IMR-90 (cell line): ENCODE data around the gene PRR5L. TPM values are rescaled to one million over a fixed set of nuclear protein-coding genes. Genes with fewer than 3 reads are reported as not detected.

Experiments used
- ATAC-seq: fragments of 200-7000 bp; cut with Tn5 transposase; 2 replicates; pipeline ENCODE4 v1.9.1; 2020; ENCODE audit warnings: low read depth, mild to moderate bottlenecking, moderate library complexity
- BruUV-seq: library from RNA; stranded (reverse); fragments of 400-500 nt; replicated peaks from 2 replicates; lab custom pipeline; 2021; lab: Mats Ljungman, UMichigan
- CTCF ChIA-PET: fragments of 300-600 bp; formaldehyde crosslinking; extraction: SDS; loops from one replicate; lab custom pipeline; 2021; ENCODE audit warnings: antibody characterized with exemption; lab: Yijun Ruan, JAX
- POLR2A ChIA-PET: fragments of 300-600 bp; sonication (Branson Sonifier 250); formaldehyde crosslinking; loops from one replicate; lab custom pipeline; 2022; ENCODE audit warnings: antibody characterized with exemption; ENCODE audit not compliant: unreplicated experiment; lab: Charles Lee
- DNase-seq: peaks from one replicate; pipeline ENCODE4 v3.0.0; 2013
- H2AFZ ChIP-seq: replicated peaks from 2 replicates; pipeline ENCODE3; 2013; ENCODE audit warnings: low read length, mild to moderate bottlenecking; ENCODE audit not compliant: poor library complexity
- H2AK5ac ChIP-seq: 2 replicates; pipeline ENCODE4 v1.6.1; 2013; ENCODE audit warnings: low read depth, low read length, inconsistent platforms
- H2AK9ac ChIP-seq: replicated peaks from 2 replicates; pipeline ENCODE3; 2013; ENCODE audit warnings: mild to moderate bottlenecking, low read depth, low read length, moderate library complexity; ENCODE audit not compliant: poor library complexity
- H2BK120ac ChIP-seq: 2 replicates; pipeline ENCODE4 v1.6.1; 2013; ENCODE audit warnings: low read depth, low read length, inconsistent platforms
- H2BK15ac ChIP-seq: 3 replicates; pipeline ENCODE4 v1.6.1; 2013; ENCODE audit warnings: low read depth, low read length, inconsistent platforms
- H2BK20ac ChIP-seq: 2 replicates; pipeline ENCODE4 v1.6.1; 2013; ENCODE audit warnings: low read depth, mild to moderate bottlenecking, inconsistent platforms, low read length, moderate library complexity
- H2BK5ac ChIP-seq: 2 replicates; pipeline ENCODE4 v1.6.1; 2013; ENCODE audit warnings: mild to moderate bottlenecking, low read depth, low read length, inconsistent platforms; ENCODE audit not compliant: poor library complexity, severe bottlenecking
- H3K14ac ChIP-seq: replicated peaks from 2 replicates; pipeline ENCODE4 v1.6.1; 2013; ENCODE audit warnings: low read depth, low read length, inconsistent platforms
- H3K18ac ChIP-seq: 2 replicates; pipeline ENCODE4 v1.6.1; 2013; ENCODE audit warnings: low read depth, low read length, control low read depth
- H3K23ac ChIP-seq: 2 replicates; pipeline ENCODE4 v1.6.1; 2013; ENCODE audit warnings: low read depth, low read length, inconsistent platforms
- H3K27ac ChIP-seq: 2 replicates; pipeline ENCODE4 v1.5.1; 2013; ENCODE audit warnings: mild to moderate bottlenecking, control low read depth, low read length; ENCODE audit not compliant: insufficient read depth
- H3K27me3 ChIP-seq: 2 replicates; pipeline ENCODE4 v1.6.1; 2013; ENCODE audit warnings: low read length; ENCODE audit not compliant: control insufficient read depth, insufficient read depth
- H3K36me3 ChIP-seq: 2 replicates; pipeline ENCODE4 v1.6.1; 2013; ENCODE audit warnings: low read length, mixed read lengths; ENCODE audit not compliant: control insufficient read depth, insufficient read depth
- H3K4ac ChIP-seq: 2 replicates; pipeline ENCODE4 v1.6.1; 2013; ENCODE audit warnings: low read depth, low read length, inconsistent platforms
- H3K4me1 ChIP-seq: 2 replicates; pipeline ENCODE4 v1.6.1; 2013; ENCODE audit warnings: low read length, mixed read lengths; ENCODE audit not compliant: control insufficient read depth, insufficient read depth
- H3K4me2 ChIP-seq: 2 replicates; pipeline ENCODE4 v1.6.1; 2013; ENCODE audit warnings: low read depth, mild to moderate bottlenecking, control low read depth, low read length, moderate library complexity
- H3K4me3 ChIP-seq: 2 replicates; pipeline ENCODE4 v1.5.1; 2013; ENCODE audit warnings: low read depth, mild to moderate bottlenecking, control low read depth, low read length, moderate library complexity; ENCODE audit not compliant: insufficient read depth
- H3K56ac ChIP-seq: 2 replicates; pipeline ENCODE4 v1.6.1; 2013; ENCODE audit warnings: low read length, inconsistent platforms; ENCODE audit not compliant: insufficient read depth; ENCODE audit errors: extremely low read depth
- H3K79me1 ChIP-seq, 2 experiments: 2 replicates each; pipeline ENCODE4 v1.6.1; 2013; ENCODE audit warnings: low read length in 2 of 2, inconsistent platforms in 1 of 2, low read depth in 1 of 2
- H3K9ac ChIP-seq: 2 replicates; pipeline ENCODE4 v1.6.1; 2013; ENCODE audit warnings: low read depth, low read length, control low read depth
- H3K9me1 ChIP-seq: 2 replicates; pipeline ENCODE4 v1.6.1; 2013; ENCODE audit warnings: low read length, inconsistent platforms; ENCODE audit not compliant: insufficient read depth
- H3K9me3 ChIP-seq: 2 replicates; pipeline ENCODE4 v1.6.1; 2013; ENCODE audit warnings: low read length; ENCODE audit not compliant: control insufficient read depth, insufficient read depth
- H4K20me1 ChIP-seq: 2 replicates; pipeline ENCODE4 v1.6.1; 2013; ENCODE audit warnings: low read length, inconsistent platforms; ENCODE audit not compliant: insufficient read depth
- H4K5ac ChIP-seq: 2 replicates; pipeline ENCODE4 v1.6.1; 2013; ENCODE audit warnings: mild to moderate bottlenecking, low read depth, low read length, control low read depth
- H4K8ac ChIP-seq, 2 experiments: 2 replicates each; pipeline ENCODE4 v1.6.1; 2013; ENCODE audit warnings: low read depth in 2 of 2, low read length in 2 of 2, control low read depth in 1 of 2, inconsistent platforms in 1 of 2
- H4K91ac ChIP-seq: 2 replicates; pipeline ENCODE4 v1.6.1; 2013; ENCODE audit warnings: low read depth, low read length, inconsistent platforms; ENCODE audit not compliant: insufficient read depth
- POLR2A ChIP-seq: IDR thresholded peaks from 2 replicates; pipeline ENCODE4 v1.6.1; 2012; ENCODE audit warnings: mild to moderate bottlenecking, low read depth, low read length
- WGBS, 2 experiments: methylation state at CpG; one replicate each; pipeline versions ENCODE4 v1.1.5 to v1.1.7; 2013; ENCODE audit warnings: missing lambda C conversion rate in 2 of 2; ENCODE audit not compliant: insufficient read length in 1 of 2; ENCODE audit errors: extremely low coverage in 2 of 2; 5-methylcytosine and 5-hydroxymethylcytosine counted together
- dilution Hi-C: fragments of 300-500 bp; cut with HindIII; formaldehyde crosslinking; loops from one replicate; pipeline ENCODE4 v1.14.3; 2018; ENCODE audit warnings: low sequenced_read_pairs; ENCODE audit not compliant: unreplicated experiment
- in situ Hi-C: fragments of 300-500 bp; cut with MboI; formaldehyde crosslinking; loops from 3 replicates; pipeline ENCODE4 v1.14.3; 2019; ENCODE audit warnings: low sequenced_read_pairs, inconsistent platforms, mixed read lengths
- intact Hi-C: fragments of 100-400 bp; cut with micrococcal nuclease; formaldehyde crosslinking; loops from 2 replicates; pipeline ENCODE4 v1.10.0; 2022
- polyA plus RNA-seq, 3 experiments: library from polyadenylated mRNA; depleted of rRNA; stranded (reverse); fragments of >200 nt; gene quantifications; 2 replicates each; pipeline ENCODE4 v1.2.3, GENCODE V29; 2012; ENCODE audit warnings: low replicate concordance in 1 of 3
- total RNA-seq: library from RNA; depleted of rRNA; stranded (reverse); fragments of >200 nt; gene quantifications from 2 replicates; pipeline ENCODE4 v1.2.3, GENCODE V29; 2012
- TF ChIP-seq, protein P1 (sequence below): fragments of 150-350 bp; IDR thresholded peaks from 2 replicates; pipeline ENCODE4 v1.6.1; 2017; ENCODE audit warnings: mild to moderate bottlenecking, antibody characterized with exemption, low read length, low read depth

Gene PRR5L
- total and polyA plus RNA-seq, 2 of the 4 experiments (the other 2 are of a cell fraction), result 2.9 to 3.6 TPM

DNA sequence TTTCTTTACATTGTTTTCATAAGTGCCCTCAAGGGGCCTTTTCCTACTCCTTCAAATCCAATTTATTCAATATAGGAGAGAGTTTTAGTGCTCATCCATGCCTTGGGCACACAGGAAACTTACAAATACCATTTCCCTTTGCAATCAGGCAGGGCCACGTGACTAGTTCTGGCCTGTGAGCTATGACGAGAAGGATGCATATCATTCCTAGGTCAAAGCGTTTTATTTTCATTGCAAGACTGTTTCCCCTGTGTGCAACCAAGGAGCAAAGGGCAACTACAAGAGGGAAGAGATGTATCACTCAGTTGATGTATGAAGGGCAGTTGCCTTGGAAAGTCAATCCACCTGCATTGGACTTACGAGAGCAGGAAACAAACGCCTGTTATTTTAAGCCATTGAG lies 215.9 kb downstream of the PRR5L start:
- TF ChIP-seq POLR2A, result no peak
- TF ChIP-seq, protein P1, sequence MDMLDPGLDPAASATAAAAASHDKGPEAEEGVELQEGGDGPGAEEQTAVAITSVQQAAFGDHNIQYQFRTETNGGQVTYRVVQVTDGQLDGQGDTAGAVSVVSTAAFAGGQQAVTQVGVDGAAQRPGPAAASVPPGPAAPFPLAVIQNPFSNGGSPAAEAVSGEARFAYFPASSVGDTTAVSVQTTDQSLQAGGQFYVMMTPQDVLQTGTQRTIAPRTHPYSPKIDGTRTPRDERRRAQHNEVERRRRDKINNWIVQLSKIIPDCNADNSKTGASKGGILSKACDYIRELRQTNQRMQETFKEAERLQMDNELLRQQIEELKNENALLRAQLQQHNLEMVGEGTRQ, result peak; percentile 82
- POLR2A ChIA-PET, result no interaction called here
- no peak overlapping the region for H2BK5ac ChIP-seq
- ATAC-seq (no peak), DNase-seq (peak; percentile 27)
- CTCF ChIA-PET, result no interaction called here
- no peaks in the 10 kb centered on the region for H3K36me3 ChIP-seq
- intact Hi-C loops (no loop called here), dilution Hi-C loops (no loop called here), in situ Hi-C loops (no loop called here)
- no peak overlapping the region for H4K8ac ChIP-seq
- no peak overlapping the region for H3K56ac ChIP-seq
- H4K20me1 ChIP-seq, result peaks cover 15% of the 10 kb centered on the region
- H4K5ac ChIP-seq, result no peak overlapping the region
- no peak overlapping the region for H2BK15ac ChIP-seq
- H3K79me1 ChIP-seq, result peaks cover 0 to 28% of the 10 kb centered on the region in 2 experiments; a peak in 2 of 4 replicates
- H3K27me3 ChIP-seq, result peaks cover 2% of the 10 kb centered on the region; the same call in 1 of the 2 replicates
- no TSS peak for BruUV-seq
- H2BK20ac ChIP-seq, result no peak overlapping the region
- no peak overlapping the region for H3K14ac ChIP-seq
- H2AFZ ChIP-seq, result no peak overlapping the region
- no peak overlapping the region for H3K4ac ChIP-seq
- H3K4me2 ChIP-seq, result no peak overlapping the region
- no peak overlapping the region for H3K4me3 ChIP-seq
- no peak overlapping the region for H3K9ac ChIP-seq
- H3K4me1 ChIP-seq, result no peaks in the 10 kb centered on the region
- no peaks in the 10 kb centered on the region for H3K9me1 ChIP-seq
- H2BK120ac ChIP-seq, result no peak overlapping the region
- 0 out of 2 replicates have a peak, but pooled peaks cover 2% of the 10 kb centered on the region for H3K9me3 ChIP-seq
- no peak overlapping the region for H4K91ac ChIP-seq
- WGBS, 2 experiments, result 83% methylated on average over 1 of the region's 5 CpGs; no CpG with 5 or more reads in 1 of the 2 experiments
- no peak overlapping the region for H3K23ac ChIP-seq
- no peak overlapping the region for H3K18ac ChIP-seq
- no peak overlapping the region for H2AK5ac ChIP-seq
- H2AK9ac ChIP-seq, result no peak overlapping the region
- H3K27ac ChIP-seq, result no peak overlapping the region
